ENCODE data around the gene HBQ1.
"Not testable (repeated sequence)": the region's sequence is repeated elsewhere in the genome, so short reads cannot be mapped to it uniquely, and the experiment has no call there.

Gene HBQ1

DNA sequence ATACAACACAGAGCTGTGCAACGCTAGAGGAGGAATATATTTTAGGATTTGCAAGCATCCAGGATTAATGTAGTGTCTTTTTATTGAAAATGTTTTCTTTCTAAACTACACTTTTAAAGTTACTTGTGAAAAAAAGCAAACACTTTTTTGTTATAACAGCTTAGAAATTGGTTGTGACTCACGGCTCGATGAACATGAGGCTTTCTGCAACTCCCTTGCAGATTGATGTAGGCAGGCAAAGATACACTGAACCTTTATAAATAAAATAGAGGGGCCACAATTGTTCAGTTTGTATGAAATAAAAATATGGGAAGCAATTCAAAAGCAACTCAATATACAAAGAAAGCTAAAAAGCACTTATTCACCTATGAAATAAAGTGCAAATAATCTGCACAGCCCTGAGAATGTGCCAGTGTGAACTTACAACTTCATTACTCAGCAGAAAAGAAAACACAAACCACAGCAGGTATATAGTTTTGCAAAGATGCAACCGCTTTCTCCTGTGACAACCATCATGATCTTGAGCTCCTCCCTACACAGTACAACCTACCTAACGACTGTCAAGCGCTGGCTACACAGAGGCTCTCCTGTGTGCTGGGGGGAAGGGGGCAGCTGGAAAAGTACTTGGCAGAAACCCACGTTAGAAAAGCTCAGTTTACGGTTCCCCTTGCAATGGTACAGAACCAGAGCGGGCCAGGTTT lies 48.0 kb downstream of the HBQ1 start:
- TF ChIP-seq, protein P1, sequence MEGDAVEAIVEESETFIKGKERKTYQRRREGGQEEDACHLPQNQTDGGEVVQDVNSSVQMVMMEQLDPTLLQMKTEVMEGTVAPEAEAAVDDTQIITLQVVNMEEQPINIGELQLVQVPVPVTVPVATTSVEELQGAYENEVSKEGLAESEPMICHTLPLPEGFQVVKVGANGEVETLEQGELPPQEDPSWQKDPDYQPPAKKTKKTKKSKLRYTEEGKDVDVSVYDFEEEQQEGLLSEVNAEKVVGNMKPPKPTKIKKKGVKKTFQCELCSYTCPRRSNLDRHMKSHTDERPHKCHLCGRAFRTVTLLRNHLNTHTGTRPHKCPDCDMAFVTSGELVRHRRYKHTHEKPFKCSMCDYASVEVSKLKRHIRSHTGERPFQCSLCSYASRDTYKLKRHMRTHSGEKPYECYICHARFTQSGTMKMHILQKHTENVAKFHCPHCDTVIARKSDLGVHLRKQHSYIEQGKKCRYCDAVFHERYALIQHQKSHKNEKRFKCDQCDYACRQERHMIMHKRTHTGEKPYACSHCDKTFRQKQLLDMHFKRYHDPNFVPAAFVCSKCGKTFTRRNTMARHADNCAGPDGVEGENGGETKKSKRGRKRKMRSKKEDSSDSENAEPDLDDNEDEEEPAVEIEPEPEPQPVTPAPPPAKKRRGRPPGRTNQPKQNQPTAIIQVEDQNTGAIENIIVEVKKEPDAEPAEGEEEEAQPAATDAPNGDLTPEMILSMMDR (IDR thresholded peaks at IDR 0.05; ENCODE audit: extremely low read depth, insufficient read depth, missing control alignments): no peak
- DNase-seq (ENCODE audit: low spot score): peak; percentile 6
- in situ Hi-C loops (cut with MboI; ENCODE audit: low pct_unique_long_range_greater_than_20kb, low sequenced_read_pairs, unreplicated experiment): no loop called here

DNA sequence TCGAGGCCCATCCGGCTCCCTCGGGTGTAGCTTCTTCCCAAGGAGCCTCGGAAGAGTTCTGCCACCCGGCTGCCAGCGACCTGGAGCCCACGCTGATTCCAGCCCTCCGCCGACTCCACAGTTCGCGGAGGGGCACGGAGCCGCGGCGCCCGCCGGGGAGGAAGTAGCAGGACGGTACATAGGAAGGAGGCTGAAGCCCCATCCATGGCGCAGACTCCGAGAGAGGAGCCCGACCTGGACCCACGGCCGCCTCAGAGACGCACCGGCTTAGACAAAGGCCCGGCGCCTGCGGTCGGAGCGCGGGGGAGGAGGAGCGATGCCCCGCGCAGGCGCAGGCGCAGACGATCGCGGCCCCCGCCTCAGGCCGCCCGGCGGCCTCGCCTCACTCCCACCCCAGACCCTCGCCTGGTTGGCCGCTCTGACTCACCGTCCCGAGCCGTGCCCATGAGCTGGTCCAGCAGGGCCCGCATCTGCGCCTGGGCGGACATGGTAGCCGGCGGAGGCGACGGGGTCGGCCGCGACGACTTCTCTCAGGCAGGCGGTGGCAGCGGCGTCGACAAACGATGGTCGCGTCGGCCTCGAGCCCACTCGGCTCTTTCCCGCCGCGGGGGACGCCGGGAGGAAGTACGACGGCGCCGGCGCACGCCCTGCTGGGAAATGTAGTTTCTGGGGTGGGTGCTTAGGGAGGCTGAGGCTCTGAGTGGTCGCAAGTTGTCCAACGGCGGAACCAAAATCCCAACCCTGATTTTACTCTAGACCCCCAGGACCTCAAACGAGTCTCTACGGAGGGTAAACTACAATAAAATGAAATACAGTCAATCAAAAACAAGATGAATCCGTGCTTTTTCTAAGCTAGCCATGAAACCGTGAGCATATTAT lies 48.8 kb downstream of the HBQ1 start, which contains the start of gene LUC7L:
LUC7L (minus strand) TSS at position 598 of the 879 bp plus-strand sequence; CDS start at position 488, 110 bp downstream.
- DNase-seq (ENCODE audit: low spot score): peak; percentile 93
- in situ Hi-C loops (cut with MboI; ENCODE audit: low pct_unique_long_range_greater_than_20kb, low sequenced_read_pairs, unreplicated experiment): no loop called here
- TF ChIP-seq, protein P1 (IDR thresholded peaks at IDR 0.05; ENCODE audit: extremely low read depth, insufficient read depth, missing control alignments): no peak

DNA sequence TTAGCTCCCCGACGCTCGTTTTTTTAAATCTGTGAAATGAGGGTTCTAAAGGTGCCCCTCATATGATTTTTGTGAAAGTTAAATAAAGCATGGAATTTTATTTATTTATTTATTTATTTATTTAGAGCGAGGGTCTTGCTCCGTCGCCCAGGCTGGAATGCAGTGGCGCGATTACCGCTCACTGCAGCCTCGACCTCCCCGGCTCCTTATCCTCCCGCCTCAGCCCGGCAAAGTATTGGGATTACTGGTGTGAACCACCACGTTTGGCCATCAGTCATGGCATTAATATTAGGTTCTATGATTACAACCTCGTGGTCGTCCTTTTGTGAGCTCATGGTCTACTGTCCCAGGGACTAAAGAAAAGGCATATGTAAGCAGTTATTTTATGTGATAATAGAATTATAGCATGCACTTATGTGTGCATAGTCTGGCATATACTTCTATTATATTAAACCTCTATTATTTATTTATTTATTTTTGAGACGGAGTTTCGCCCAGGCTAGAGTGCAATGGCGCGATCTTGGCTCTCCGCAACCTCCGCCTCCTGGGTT lies 49.5 kb downstream of the HBQ1 start:
- in situ Hi-C loops (cut with MboI; ENCODE audit: low pct_unique_long_range_greater_than_20kb, low sequenced_read_pairs, unreplicated experiment): no loop called here
- DNase-seq (ENCODE audit: low spot score): no peak
- TF ChIP-seq, protein P1 (IDR thresholded peaks at IDR 0.05; ENCODE audit: extremely low read depth, insufficient read depth, missing control alignments): no peak

DNA sequence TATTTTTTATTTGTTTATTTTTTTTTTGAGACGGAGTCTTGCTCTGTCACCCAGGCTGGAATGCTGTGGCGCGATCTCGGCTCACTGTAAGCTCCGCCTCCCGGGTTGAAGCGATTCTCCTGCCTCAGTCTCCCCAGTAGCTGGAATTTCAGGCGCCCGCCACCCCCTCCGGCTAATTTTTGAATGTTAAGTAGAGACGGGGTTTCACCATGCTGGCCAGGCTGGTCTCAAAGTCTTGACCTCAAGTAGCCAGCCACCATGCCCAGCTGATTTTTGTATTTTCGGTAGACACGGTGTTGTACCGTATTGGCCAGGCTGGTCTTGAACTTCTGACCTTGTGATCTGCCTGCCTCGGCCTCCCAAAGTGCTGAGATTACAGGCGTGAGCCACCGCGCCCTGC lies 50.1 kb downstream of the HBQ1 start:
- in situ Hi-C loops (cut with MboI; ENCODE audit: low pct_unique_long_range_greater_than_20kb, low sequenced_read_pairs, unreplicated experiment); DNase-seq (ENCODE audit: low spot score): not testable (repeated sequence)

Measured in GM13977 (cell line).